PC-9 (cell line): ENCODE results near the gene FAIM. TPM values are rescaled to one million over a fixed set of nuclear protein-coding genes. Genes with fewer than 3 reads are reported as not detected.

ENCODE experiments used
- BruUV-seq: library from RNA; stranded (reverse); fragments of 400-500 nt; replicated peaks from 2 replicates; lab custom pipeline; 2021; lab: Mats Ljungman, UMichigan
- CTCF ChIA-PET: fragments of 300-600 bp; sonication (Branson Sonifier 250); formaldehyde crosslinking; loops from one replicate; lab custom pipeline; 2022; ENCODE audit warnings: antibody characterized with exemption; lab: Charles Lee
- POLR2A ChIA-PET: fragments of 300-600 bp; sonication (Branson Sonifier 250); formaldehyde crosslinking; loops from one replicate; lab custom pipeline; 2022; ENCODE audit warnings: antibody characterized with exemption; ENCODE audit not compliant: unreplicated experiment; lab: Charles Lee
- DNase-seq, 2 experiments: peaks; one replicate each; pipeline versions ENCODE4 v3.0.0 to v3.0.0-alpha.2; 2015 to 2022; ENCODE audit warnings: mixed read lengths in 1 of 2
- H2AFZ ChIP-seq: fragments of 200-600 bp; sonication (generic); 2 replicates; pipeline ENCODE4 v1.8.1; 2017; ENCODE audit warnings: antibody characterized with exemption
- H3F3A ChIP-seq: fragments of 200-600 bp; sonication (generic); 2 replicates; pipeline ENCODE4 v1.8.1; 2017; ENCODE audit warnings: antibody characterized with exemption, mild to moderate bottlenecking, low read depth; ENCODE audit not compliant: insufficient read depth
- H3K27ac ChIP-seq: fragments of 200-600 bp; sonication (generic); 2 replicates; pipeline ENCODE4 v1.6.1; 2016; ENCODE audit warnings: mixed run types
- H3K27me3 ChIP-seq: fragments of 200-600 bp; sonication (generic); 2 replicates; pipeline ENCODE4 v1.6.1; 2016; ENCODE audit warnings: low read depth, mixed run types; ENCODE audit not compliant: insufficient read depth
- H3K36me3 ChIP-seq: fragments of 200-600 bp; sonication (generic); 2 replicates; pipeline ENCODE4 v1.6.1; 2016; ENCODE audit warnings: low read depth, mixed run types
- H3K4me1 ChIP-seq: fragments of 200-600 bp; sonication (generic); replicated peaks from 2 replicates; pipeline ENCODE4 v1.6.1; 2016; ENCODE audit warnings: mixed run types; ENCODE audit not compliant: insufficient read depth
- H3K4me2 ChIP-seq: fragments of 200-600 bp; sonication (generic); 2 replicates; pipeline ENCODE4 v1.6.1; 2017; ENCODE audit warnings: mixed run types
- H3K4me3 ChIP-seq: fragments of 200-600 bp; sonication (generic); 2 replicates; pipeline ENCODE4 v1.6.1; 2016; ENCODE audit warnings: mixed run types
- H3K79me2 ChIP-seq: fragments of 200-600 bp; sonication (generic); 2 replicates; pipeline ENCODE4 v1.6.1; 2017; ENCODE audit warnings: low read depth, mixed run types
- H3K9me2 ChIP-seq: fragments of 200-600 bp; sonication (generic); 2 replicates; pipeline ENCODE4 v1.8.1; 2017; ENCODE audit warnings: mild to moderate bottlenecking; ENCODE audit not compliant: insufficient read depth
- H3K9me3 ChIP-seq: fragments of 200-600 bp; sonication (generic); 2 replicates; pipeline ENCODE4 v1.8.1; 2016; ENCODE audit warnings: low read depth; ENCODE audit not compliant: insufficient read depth
- H4K20me1 ChIP-seq: fragments of 200-600 bp; sonication (generic); 2 replicates; pipeline ENCODE4 v1.8.1; 2017; ENCODE audit not compliant: insufficient read depth
- EZH2 ChIP-seq: fragments of 200-600 bp; sonication (generic); IDR thresholded peaks from 2 replicates; pipeline ENCODE4 v1.8.0; 2017; ENCODE audit warnings: antibody characterized with exemption, low read depth
- intact Hi-C: fragments of 100-400 bp; cut with micrococcal nuclease; formaldehyde crosslinking; loops from one replicate; pipeline ENCODE4 v1.10.0; 2022; ENCODE audit not compliant: unreplicated experiment
- total RNA-seq: library from RNA; stranded (reverse); gene quantifications from 2 replicates; pipeline ENCODE4 v1.2.3, GENCODE V29; 2021
- TF ChIP-seq, protein P1 (sequence below): fragments of 200-600 bp; sonication (generic); conservative IDR thresholded peaks from 2 replicates; pipeline ENCODE4 v1.6.1; 2017; ENCODE audit warnings: mixed run types, antibody characterized with exemption, mild to moderate bottlenecking, moderate library complexity

Gene FAIM
- total RNA-seq, 1 experiment from 2014 or later, result 17.7 TPM

- H3K9me3 ChIP-seq, result peaks cover 30% of the 10 kb centered on the region
- H3F3A ChIP-seq, result peaks cover 4% of the 10 kb centered on the region; the same call in 1 of the 2 replicates
- H3K4me3 ChIP-seq, result no peak overlapping the region
- H3K27me3 ChIP-seq, result no peaks in the 10 kb centered on the region
- intact Hi-C loops, result no loop called here
- H2AFZ ChIP-seq, result no peak overlapping the region
- no peaks in the 10 kb centered on the region for H3K9me2 ChIP-seq
- H3K27ac ChIP-seq, result no peak overlapping the region
- no peak for DNase-seq
- BruUV-seq, result no TSS peak
- H3K36me3 ChIP-seq, result no peaks in the 10 kb centered on the region
- TF ChIP-seq EZH2, result no peak
- TF ChIP-seq, protein P1, sequence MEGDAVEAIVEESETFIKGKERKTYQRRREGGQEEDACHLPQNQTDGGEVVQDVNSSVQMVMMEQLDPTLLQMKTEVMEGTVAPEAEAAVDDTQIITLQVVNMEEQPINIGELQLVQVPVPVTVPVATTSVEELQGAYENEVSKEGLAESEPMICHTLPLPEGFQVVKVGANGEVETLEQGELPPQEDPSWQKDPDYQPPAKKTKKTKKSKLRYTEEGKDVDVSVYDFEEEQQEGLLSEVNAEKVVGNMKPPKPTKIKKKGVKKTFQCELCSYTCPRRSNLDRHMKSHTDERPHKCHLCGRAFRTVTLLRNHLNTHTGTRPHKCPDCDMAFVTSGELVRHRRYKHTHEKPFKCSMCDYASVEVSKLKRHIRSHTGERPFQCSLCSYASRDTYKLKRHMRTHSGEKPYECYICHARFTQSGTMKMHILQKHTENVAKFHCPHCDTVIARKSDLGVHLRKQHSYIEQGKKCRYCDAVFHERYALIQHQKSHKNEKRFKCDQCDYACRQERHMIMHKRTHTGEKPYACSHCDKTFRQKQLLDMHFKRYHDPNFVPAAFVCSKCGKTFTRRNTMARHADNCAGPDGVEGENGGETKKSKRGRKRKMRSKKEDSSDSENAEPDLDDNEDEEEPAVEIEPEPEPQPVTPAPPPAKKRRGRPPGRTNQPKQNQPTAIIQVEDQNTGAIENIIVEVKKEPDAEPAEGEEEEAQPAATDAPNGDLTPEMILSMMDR, result no peak
- ChIA-PET POLR2A (no interaction called here), CTCF (no interaction called here)
- no peaks in the 10 kb centered on the region for H4K20me1 ChIP-seq
- H3K79me2 ChIP-seq, result no peaks in the 10 kb centered on the region
- H3K4me1 ChIP-seq, result no peaks in the 10 kb centered on the region
- H3K4me2 ChIP-seq, result no peak overlapping the region
These were observed 32.0 kb downstream of the FAIM start for GRCh38 chr3:138640537-138640936.

DNA sequence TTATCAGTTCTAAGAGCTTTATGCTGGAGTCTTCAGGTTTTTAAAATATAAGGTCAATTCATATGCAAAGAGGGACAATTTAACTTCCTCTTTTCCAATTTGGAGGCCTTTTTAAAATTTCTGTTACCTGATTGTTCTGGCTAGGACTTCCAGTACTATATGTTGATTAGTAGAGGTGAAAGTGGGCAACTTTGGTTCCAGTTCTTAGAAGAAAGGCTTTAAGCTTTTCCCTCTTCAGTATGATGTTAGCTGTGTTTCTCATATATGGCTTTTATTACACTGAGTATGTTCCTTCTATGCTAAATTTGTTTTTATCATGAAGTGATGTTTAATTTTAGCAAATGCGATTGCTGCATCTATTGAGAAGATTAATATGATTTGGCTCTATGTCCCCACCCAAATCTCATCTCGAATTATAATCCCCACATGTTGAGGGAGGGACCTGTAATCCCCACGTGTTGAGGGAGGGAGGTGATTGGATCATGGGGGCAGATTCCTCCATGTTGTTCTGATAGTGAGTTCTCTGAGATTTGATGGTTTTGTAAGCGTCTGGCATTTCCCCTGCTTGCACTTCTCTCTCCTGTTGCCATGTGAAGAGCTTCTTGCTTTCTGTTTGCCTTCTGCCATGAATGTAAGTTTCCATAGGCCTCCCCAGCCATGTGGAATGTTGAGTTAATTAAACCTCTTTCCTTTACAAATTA lies 33.8 kb downstream of the FAIM start:
- no peak for DNase-seq
- no peaks in the 10 kb centered on the region for H3K79me2 ChIP-seq
- peaks cover 34% of the 10 kb centered on the region for H3K9me3 ChIP-seq
- H3K27ac ChIP-seq, result no peak overlapping the region
- H3K9me2 ChIP-seq, result no peaks in the 10 kb centered on the region
- H2AFZ ChIP-seq, result no peak overlapping the region
- ChIA-PET POLR2A (no interaction called here), CTCF (interaction anchor here (0.6 kb wide), 1 partner anchor 294 kb away, joined by 3 read pairs; no protein-coding TSS in a partner anchor)
- H3K27me3 ChIP-seq, result no peaks in the 10 kb centered on the region
- H3K4me3 ChIP-seq, result no peak overlapping the region
- no peak overlapping the region for H3K4me2 ChIP-seq
- no peaks in the 10 kb centered on the region for H3K4me1 ChIP-seq
- TF ChIP-seq, protein P1, result no peak
- no peak for TF ChIP-seq EZH2
- BruUV-seq, result no TSS peak
- no peaks in the 10 kb centered on the region for H3K36me3 ChIP-seq
- intact Hi-C loops, result no loop called here
- H4K20me1 ChIP-seq, result no peaks in the 10 kb centered on the region
- peaks cover 4% of the 10 kb centered on the region; the same call in 1 of the 2 replicates for H3F3A ChIP-seq

DNA sequence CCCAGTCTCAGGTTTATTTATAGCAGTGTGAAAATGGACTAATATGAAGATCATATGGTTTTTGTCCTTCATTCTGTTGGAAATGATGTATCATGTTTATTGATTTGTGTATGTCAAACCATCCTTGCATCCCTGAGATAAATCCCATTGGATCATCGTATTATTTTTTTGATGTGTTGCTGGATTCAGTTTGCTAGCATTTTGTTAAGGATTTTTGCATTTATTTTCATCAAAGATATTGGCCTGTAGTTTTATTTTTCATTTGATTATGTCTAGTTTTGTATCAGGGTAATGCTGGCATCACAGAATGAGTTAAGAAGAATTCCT lies 34.3 kb downstream of the FAIM start:
- POLR2A ChIA-PET, result interaction anchor here (0.7 kb wide), 1 partner anchor 311 kb away, joined by 10 read pairs; no protein-coding TSS in a partner anchor
- no peaks in the 10 kb centered on the region for H3K4me1 ChIP-seq
- H3K4me3 ChIP-seq, result no peak overlapping the region
- H4K20me1 ChIP-seq, result no peaks in the 10 kb centered on the region
- no peak overlapping the region for H2AFZ ChIP-seq
- no peaks in the 10 kb centered on the region for H3K9me2 ChIP-seq
- DNase-seq, result no peak
- no peaks in the 10 kb centered on the region for H3K27me3 ChIP-seq
- H3K9me3 ChIP-seq, result peaks cover 34% of the 10 kb centered on the region
- H3K27ac ChIP-seq, result no peak overlapping the region
- H3K79me2 ChIP-seq, result no peaks in the 10 kb centered on the region
- H3K4me2 ChIP-seq, result no peak overlapping the region
- H3F3A ChIP-seq, result peaks cover 4% of the 10 kb centered on the region; the same call in 1 of the 2 replicates
- no peak for TF ChIP-seq EZH2
- TF ChIP-seq, protein P1, result no peak
- no peaks in the 10 kb centered on the region for H3K36me3 ChIP-seq
- CTCF ChIA-PET, result no interaction called here
- intact Hi-C loops, result no loop called here
- no TSS peak for BruUV-seq
